Panc1 (cell line): ENCODE results near the gene E2F2. TPM values are rescaled to one million over a fixed set of nuclear protein-coding genes. Genes with fewer than 3 reads are reported as not detected.

ENCODE experiments used
- ATAC-seq: fragments of 200-7000 bp; cut with Tn5 transposase; 2 replicates; pipeline ENCODE4 v1.9.1; 2020; ENCODE audit warnings: mild to moderate bottlenecking, moderate library complexity
- BruUV-seq: library from RNA; stranded (reverse); fragments of 400-500 nt; replicated peaks from 2 replicates; lab custom pipeline; 2021; lab: Mats Ljungman, UMichigan
- CTCF ChIA-PET: fragments of 300-600 bp; sonication (Branson Sonifier 250); formaldehyde crosslinking; loops from one replicate; lab custom pipeline; 2022; ENCODE audit warnings: antibody characterized with exemption; lab: Charles Lee
- POLR2A ChIA-PET: fragments of 300-600 bp; sonication (Branson Sonifier 250); formaldehyde crosslinking; loops from one replicate; lab custom pipeline; 2022; ENCODE audit warnings: antibody characterized with exemption; lab: Charles Lee
- DNase-seq: peaks from one replicate; pipeline ENCODE4 v3.0.0-alpha.2; 2010; ENCODE audit warnings: low read depth, low spot score
- H3K27ac ChIP-seq: 2 replicates; pipeline ENCODE4 v1.5.1; 2011; ENCODE audit warnings: mild to moderate bottlenecking, low read length, inconsistent platforms
- H3K27me3 ChIP-seq: fragments of 200-500 bp; sonication (Bioruptor generic); 2 replicates; pipeline ENCODE4 v1.6.0; 2014; ENCODE audit warnings: low read length, inconsistent platforms; ENCODE audit not compliant: control insufficient read depth, insufficient read depth
- H3K36me3 ChIP-seq: fragments of 200-500 bp; sonication (Bioruptor generic); 2 replicates; pipeline ENCODE4 v1.5.1; 2014; ENCODE audit warnings: inconsistent platforms, mild to moderate bottlenecking, low read length, moderate library complexity; ENCODE audit not compliant: control insufficient read depth, insufficient read depth
- H3K4me1 ChIP-seq: 2 replicates; pipeline ENCODE4 v1.5.1; 2011; ENCODE audit warnings: inconsistent platforms, mild to moderate bottlenecking, low read length, moderate library complexity; ENCODE audit not compliant: control insufficient read depth, insufficient read depth
- H3K4me3 ChIP-seq, 2 experiments: 2 replicates each; pipeline ENCODE4 v1.5.1; 2011 to 2012; ENCODE audit warnings: low read depth in 2 of 2, low read length in 2 of 2, mild to moderate bottlenecking in 2 of 2, inconsistent platforms in 1 of 2, moderate library complexity in 1 of 2
- H3K9me3 ChIP-seq: fragments of 200-500 bp; sonication (Bioruptor generic); 2 replicates; pipeline ENCODE4 v1.5.1; 2014; ENCODE audit warnings: low read depth, mild to moderate bottlenecking, inconsistent platforms, low read length, moderate library complexity; ENCODE audit not compliant: control insufficient read depth, insufficient read depth
- CTCF ChIP-seq: fragments of 450-650 bp; IDR thresholded peaks from 2 replicates; pipeline ENCODE4 v1.5.1; 2017; ENCODE audit warnings: mild to moderate bottlenecking
- POLR2AphosphoS5 ChIP-seq: IDR thresholded peaks from 2 replicates; pipeline ENCODE4 v1.6.1; 2012; ENCODE audit warnings: mild to moderate bottlenecking, low read depth, low read length, moderate library complexity
- SIN3A ChIP-seq: IDR thresholded peaks from 2 replicates; pipeline ENCODE4 v1.6.1; 2012; ENCODE audit warnings: low read depth, mild to moderate bottlenecking, low read length, moderate library complexity, borderline replicate concordance; ENCODE audit not compliant: insufficient read depth
- TCF7L2 ChIP-seq: IDR thresholded peaks from 2 replicates; pipeline ENCODE4 v1.6.1; 2011; ENCODE audit warnings: mild to moderate bottlenecking, low read depth, low read length, inconsistent platforms
- in situ Hi-C: cut with HindIII; loops from 2 replicates; pipeline ENCODE4 v1.10.0; 2016; ENCODE audit warnings: low sequenced_read_pairs, low pct_unique_long_range_greater_than_20kb
- intact Hi-C: fragments of 100-400 bp; cut with micrococcal nuclease; formaldehyde crosslinking; loops from one replicate; pipeline ENCODE4 v1.10.0; 2022; ENCODE audit not compliant: unreplicated experiment
- total RNA-seq: library from RNA; stranded (reverse); gene quantifications from one replicate; pipeline ENCODE4 v1.2.1, GENCODE V29; 2021; ENCODE audit not compliant: unreplicated experiment
- TF ChIP-seq, protein P1 (sequence below), 2 experiments: IDR thresholded peaks; 2 replicates each; pipeline ENCODE4 v1.6.1; 2011 to 2012; ENCODE audit warnings: low read depth in 2 of 2, control low read depth in 1 of 2, low read length in 1 of 2, mild to moderate bottlenecking in 1 of 2, moderate library complexity in 1 of 2; ENCODE audit not compliant: insufficient read depth in 1 of 2

Gene E2F2
- total RNA-seq, 1 experiment from 2014 or later, result 9.5 TPM

- peak overlapping the region; percentile 18; the same call in 1 of the 2 replicates for H3K27ac ChIP-seq
- peak; percentile 82 for DNase-seq
- H3K27me3 ChIP-seq, result no peaks in the 10 kb centered on the region
- H3K36me3 ChIP-seq, result peaks cover 2% of the 10 kb centered on the region; the same call in 1 of the 2 replicates
- ChIA-PET POLR2A (interaction anchor here (0.6 kb wide), 1 partner anchor 15 kb away, joined by 3 read pairs; no protein-coding TSS in a partner anchor), CTCF (interaction anchor here (0.7 to 2.0 kb wide), 5 partner anchors 11 to 426 kb away, joined by 3 to 12 read pairs (median 4); partner anchors contain the start of gene HTR1D)
- in situ Hi-C loops (no loop called here), intact Hi-C loops (no loop called here)
- H3K4me1 ChIP-seq, result peaks cover 35% of the 10 kb centered on the region
- ATAC-seq, result peak; percentile 79
- H3K4me3 ChIP-seq, result peak overlapping the region in 1 of 2 experiments; percentile 17; a peak in 2 of 4 replicates
- TF ChIP-seq SIN3A (no peak), TCF7L2 (no peak), POLR2AphosphoS5 (no peak)
- TF ChIP-seq, protein P1, sequence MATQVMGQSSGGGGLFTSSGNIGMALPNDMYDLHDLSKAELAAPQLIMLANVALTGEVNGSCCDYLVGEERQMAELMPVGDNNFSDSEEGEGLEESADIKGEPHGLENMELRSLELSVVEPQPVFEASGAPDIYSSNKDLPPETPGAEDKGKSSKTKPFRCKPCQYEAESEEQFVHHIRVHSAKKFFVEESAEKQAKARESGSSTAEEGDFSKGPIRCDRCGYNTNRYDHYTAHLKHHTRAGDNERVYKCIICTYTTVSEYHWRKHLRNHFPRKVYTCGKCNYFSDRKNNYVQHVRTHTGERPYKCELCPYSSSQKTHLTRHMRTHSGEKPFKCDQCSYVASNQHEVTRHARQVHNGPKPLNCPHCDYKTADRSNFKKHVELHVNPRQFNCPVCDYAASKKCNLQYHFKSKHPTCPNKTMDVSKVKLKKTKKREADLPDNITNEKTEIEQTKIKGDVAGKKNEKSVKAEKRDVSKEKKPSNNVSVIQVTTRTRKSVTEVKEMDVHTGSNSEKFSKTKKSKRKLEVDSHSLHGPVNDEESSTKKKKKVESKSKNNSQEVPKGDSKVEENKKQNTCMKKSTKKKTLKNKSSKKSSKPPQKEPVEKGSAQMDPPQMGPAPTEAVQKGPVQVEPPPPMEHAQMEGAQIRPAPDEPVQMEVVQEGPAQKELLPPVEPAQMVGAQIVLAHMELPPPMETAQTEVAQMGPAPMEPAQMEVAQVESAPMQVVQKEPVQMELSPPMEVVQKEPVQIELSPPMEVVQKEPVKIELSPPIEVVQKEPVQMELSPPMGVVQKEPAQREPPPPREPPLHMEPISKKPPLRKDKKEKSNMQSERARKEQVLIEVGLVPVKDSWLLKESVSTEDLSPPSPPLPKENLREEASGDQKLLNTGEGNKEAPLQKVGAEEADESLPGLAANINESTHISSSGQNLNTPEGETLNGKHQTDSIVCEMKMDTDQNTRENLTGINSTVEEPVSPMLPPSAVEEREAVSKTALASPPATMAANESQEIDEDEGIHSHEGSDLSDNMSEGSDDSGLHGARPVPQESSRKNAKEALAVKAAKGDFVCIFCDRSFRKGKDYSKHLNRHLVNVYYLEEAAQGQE (IDR thresholded peaks at IDR 0.05; ENCODE audit: insufficient read depth in 1 of 2, low read depth in 2 of 2, low read length in 1 of 2), result no peak
- no TSS peak for BruUV-seq
- H3K9me3 ChIP-seq, result no peaks in the 10 kb centered on the region
Observed at GRCh38 chr1:23528250-23528978, 2.6 kb downstream of the E2F2 start.

DNA sequence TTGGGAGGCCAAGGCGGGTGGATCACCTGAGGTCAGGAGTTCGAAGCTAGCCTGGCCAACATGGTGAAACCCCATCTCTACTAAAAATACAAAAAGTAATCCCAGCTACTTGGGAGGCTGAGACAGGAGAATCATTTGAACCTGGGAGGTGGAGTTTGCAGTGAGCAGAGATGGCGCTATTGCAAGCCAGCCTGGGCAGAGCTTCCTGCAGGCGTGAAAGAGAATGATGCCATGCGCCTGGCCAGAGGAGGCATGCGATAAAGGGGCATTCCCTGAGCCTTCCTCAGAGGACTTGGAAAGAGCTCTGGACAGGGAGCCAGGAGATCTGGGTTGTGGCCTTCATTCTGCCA is 3.2 kb downstream of the E2F2 start:
- CTCF ChIA-PET, result interaction anchor here (1.0 to 1.3 kb wide), 3 partner anchors 12 to 311 kb away, joined by 4 to 5 read pairs (median 4); partner anchors contain the start of gene HTR1D
- Histone ChIP-seq H3K27me3 (no peaks in the 10 kb centered on the region), H3K4me3 (no peak overlapping the region), H3K9me3 (no peaks in the 10 kb centered on the region), H3K4me1 (peaks cover 35% of the 10 kb centered on the region), H3K36me3 (peaks cover 2% of the 10 kb centered on the region; the same call in 1 of the 2 replicates), H3K27ac (peak overlapping the region; percentile 13; the same call in 1 of the 2 replicates)
- in situ Hi-C loops (no loop called here), intact Hi-C loops (no loop called here)
- TF ChIP-seq, protein P1 (IDR thresholded peaks at IDR 0.05; ENCODE audit: insufficient read depth in 1 of 2, low read depth in 2 of 2, low read length in 1 of 2), result no peak
- TF ChIP-seq CTCF (no peak), SIN3A (no peak), TCF7L2 (no peak), POLR2AphosphoS5 (no peak)
- POLR2A ChIA-PET, result interaction anchor here (0.6 kb wide), 1 partner anchor 271 kb away, joined by 5 read pairs; no protein-coding TSS in a partner anchor
- no TSS peak for BruUV-seq
- ATAC-seq (peak; percentile 0; the same call in 1 of the 2 replicates), DNase-seq (no peak)
